Liver (tissue), 9 donors: ENCODE data around the gene STK24. TPM values are rescaled to one million over a fixed set of nuclear protein-coding genes. Genes with fewer than 3 reads are reported as not detected.

Experiments
- DNase-seq: peaks from one replicate; pipeline ENCODE4 v3.0.0-alpha.2; 2017; ENCODE audit warnings: low spot score
- H3K27ac ChIP-seq, 2 donors: one replicate each; pipeline ENCODE4 v1.7.0; 2013; ENCODE audit warnings: inconsistent platforms in 2 of 2, low read length in 2 of 2, control low read depth in 1 of 2, low read depth in 1 of 2, mild to moderate bottlenecking in 1 of 2
- H3K27me3 ChIP-seq, 4 donors: one replicate each; pipeline versions ENCODE4 v1.6.1 to v1.7.0; 2013; ENCODE audit warnings: low read length in 3 of 4, inconsistent platforms in 1 of 4, mild to moderate bottlenecking in 1 of 4, moderate library complexity in 1 of 4; ENCODE audit not compliant: control insufficient read depth in 4 of 4, insufficient read depth in 4 of 4
- H3K36me3 ChIP-seq, 4 donors: one replicate each; pipeline versions ENCODE4 v1.6.1 to v1.7.0; 2013; ENCODE audit warnings: low read length in 3 of 4, mild to moderate bottlenecking in 3 of 4, low read depth in 1 of 4, moderate library complexity in 1 of 4; ENCODE audit not compliant: control insufficient read depth in 4 of 4, insufficient read depth in 3 of 4
- H3K4me1 ChIP-seq, 4 donors: one replicate each; pipeline versions ENCODE4 v1.6.1 to v1.7.0; 2013; ENCODE audit warnings: low read length in 3 of 4, mild to moderate bottlenecking in 3 of 4, moderate library complexity in 1 of 4; ENCODE audit not compliant: control insufficient read depth in 4 of 4, insufficient read depth in 4 of 4
- H3K4me3 ChIP-seq, 3 donors: one replicate each; pipeline versions ENCODE4 v1.6.1 to v1.7.0; 2013; ENCODE audit warnings: low read length in 3 of 3, control low read depth in 1 of 3, low read depth in 1 of 3, mild to moderate bottlenecking in 1 of 3
- H3K9ac ChIP-seq, 2 donors: one replicate each; pipeline ENCODE4 v1.7.0; 2013; ENCODE audit warnings: low read length in 2 of 2, mild to moderate bottlenecking in 2 of 2, moderate library complexity in 2 of 2, control low read depth in 1 of 2, low read depth in 1 of 2
- H3K9me3 ChIP-seq, 4 donors: one replicate each; pipeline versions ENCODE4 v1.6.1 to v1.7.0; 2013; ENCODE audit warnings: low read length in 3 of 4; ENCODE audit not compliant: control insufficient read depth in 4 of 4
- EGR1 ChIP-seq, 2 donors: IDR thresholded peaks; 2 replicates each; pipeline ENCODE4 v1.6.1; 2016 to 2018; ENCODE audit warnings: antibody characterized with exemption in 2 of 2, low read depth in 2 of 2
- FOXA1 ChIP-seq: IDR thresholded peaks from 2 replicates; pipeline ENCODE4 v1.6.1; 2016; ENCODE audit warnings: antibody characterized with exemption
- FOXA2 ChIP-seq: IDR thresholded peaks from 2 replicates; pipeline ENCODE4 v1.6.1; 2016; ENCODE audit warnings: antibody characterized with exemption
- GABPA ChIP-seq, 2 donors: IDR thresholded peaks in 1 of 2; conservative IDR thresholded peaks in 1 of 2; 2 replicates each; pipeline ENCODE4 v1.6.1; 2016; ENCODE audit warnings: antibody characterized with exemption in 2 of 2, mild to moderate bottlenecking in 1 of 2, moderate library complexity in 1 of 2
- HNF4A ChIP-seq, 2 donors: conservative IDR thresholded peaks; 2 replicates each; pipeline ENCODE4 v1.6.1; 2016; ENCODE audit warnings: antibody characterized with exemption in 2 of 2, mild to moderate bottlenecking in 2 of 2
- HNF4G ChIP-seq: IDR thresholded peaks from 2 replicates; pipeline ENCODE4 v1.6.1; 2016; ENCODE audit warnings: antibody characterized with exemption
- JUND ChIP-seq, 2 donors: IDR thresholded peaks; 2 replicates each; pipeline ENCODE4 v1.6.1; 2016; ENCODE audit warnings: antibody characterized with exemption in 2 of 2
- NR2F2 ChIP-seq: IDR thresholded peaks from 2 replicates; pipeline ENCODE4 v1.6.1; 2016; ENCODE audit warnings: antibody characterized with exemption
- RAD21 ChIP-seq, 2 donors: IDR thresholded peaks; 2 replicates each; pipeline ENCODE4 v1.6.1; 2016; ENCODE audit warnings: antibody characterized with exemption in 2 of 2, mild to moderate bottlenecking in 2 of 2
- REST ChIP-seq: IDR thresholded peaks from 2 replicates; pipeline ENCODE4 v1.6.1; 2016; ENCODE audit warnings: antibody characterized with exemption, mild to moderate bottlenecking
- RXRA ChIP-seq, 2 donors: IDR thresholded peaks; 2 replicates each; pipeline ENCODE4 v1.6.1; 2017 to 2018; ENCODE audit warnings: antibody characterized with exemption in 2 of 2, mild to moderate bottlenecking in 1 of 2
- SP1 ChIP-seq: IDR thresholded peaks from 2 replicates; pipeline ENCODE4 v1.6.1; 2018; ENCODE audit warnings: antibody characterized with exemption, mild to moderate bottlenecking
- TAF1 ChIP-seq: conservative IDR thresholded peaks from 2 replicates; pipeline ENCODE4 v1.6.1; 2016; ENCODE audit warnings: antibody characterized with exemption, mild to moderate bottlenecking
- WGBS: extraction: QIAGEN DNeasy Blood & Tissue Kit; methylation state at CpG from one replicate; pipeline ENCODE4 v1.1.7; 2013; 5-methylcytosine and 5-hydroxymethylcytosine counted together
- polyA plus RNA-seq, 2 donors: library from polyadenylated mRNA; stranded (reverse) in 1 of 2; unstranded in 1 of 2; fragments of 200-250 nt in 1 of 2; fragments of >200 nt in 1 of 2; fragmentation: Nextera tagmentation in 1 of 2; extraction: Ambion mirVana in 1 of 2; gene quantifications; one replicate each; pipeline versions ENCODE4 v1.2.1 to v1.2.3, GENCODE V29; 2013 to 2015
- total RNA-seq, 2 donors: library from RNA; depleted of rRNA; stranded (reverse); fragments of >200 nt; gene quantifications; one replicate each; pipeline ENCODE4 v1.2.3, GENCODE V29; 2014
- TF ChIP-seq, protein P1 (sequence below): fragments of 150-350 bp; IDR thresholded peaks from 2 replicates; pipeline ENCODE4 v1.5.1; 2017; ENCODE audit warnings: improper control_type of control experiment, low read depth, low read length; ENCODE audit not compliant: missing input control
- TF ChIP-seq, protein P2 (sequence below): IDR thresholded peaks from 2 replicates; pipeline ENCODE4 v1.6.1; 2016; ENCODE audit warnings: antibody characterized with exemption
- TF ChIP-seq, protein P3 (sequence below): IDR thresholded peaks from 2 replicates; pipeline ENCODE4 v1.6.1; 2016; ENCODE audit warnings: antibody characterized with exemption
- donor health status: healthy.
- donor health status: healthy.
- donor health status: healthy.
- donor health status: healthy.
- donor health status: healthy.

The STK24 gene
- total and polyA plus RNA-seq, 4 donors = 6.4 to 43.3 (median 14.9) TPM

DNA sequence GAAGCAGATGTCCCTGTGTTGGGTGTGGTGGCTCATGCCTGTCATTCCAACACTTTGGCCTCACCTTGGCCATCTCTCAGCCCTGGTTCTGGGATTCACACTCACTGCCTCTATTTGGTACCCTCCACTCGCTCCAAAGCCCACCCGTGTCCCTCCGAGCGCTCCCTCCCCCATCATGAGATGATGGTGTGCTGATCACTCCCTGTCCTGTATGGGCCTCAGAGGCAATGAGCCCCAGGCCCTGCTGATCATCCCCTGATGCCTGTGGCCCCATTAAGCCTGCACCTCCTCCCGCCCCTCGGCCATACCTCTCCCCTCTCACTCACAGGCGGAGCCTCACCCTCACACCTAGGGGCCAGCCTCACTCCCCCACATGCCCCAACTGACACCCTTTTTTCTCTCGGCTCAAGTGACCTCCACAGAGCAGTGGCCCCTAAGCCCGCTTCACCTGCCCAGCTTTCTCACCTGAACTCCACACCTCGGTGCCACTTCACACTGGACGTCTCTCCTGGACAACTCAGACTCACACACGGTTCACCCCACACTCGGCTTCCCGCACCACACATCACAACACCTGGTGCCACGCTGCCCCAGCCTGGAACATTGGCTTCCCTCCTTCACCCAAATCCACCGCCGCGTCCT, 114.5 kb downstream of the STK24 start:
- no peaks in the 10 kb centered on the region for H3K27me3 ChIP-seq
- no peak for DNase-seq
- no peak overlapping the region for H3K27ac ChIP-seq
- H3K4me3 ChIP-seq = no peak overlapping the region
- no peak for TF ChIP-seq HNF4G
- TF ChIP-seq, protein P1, sequence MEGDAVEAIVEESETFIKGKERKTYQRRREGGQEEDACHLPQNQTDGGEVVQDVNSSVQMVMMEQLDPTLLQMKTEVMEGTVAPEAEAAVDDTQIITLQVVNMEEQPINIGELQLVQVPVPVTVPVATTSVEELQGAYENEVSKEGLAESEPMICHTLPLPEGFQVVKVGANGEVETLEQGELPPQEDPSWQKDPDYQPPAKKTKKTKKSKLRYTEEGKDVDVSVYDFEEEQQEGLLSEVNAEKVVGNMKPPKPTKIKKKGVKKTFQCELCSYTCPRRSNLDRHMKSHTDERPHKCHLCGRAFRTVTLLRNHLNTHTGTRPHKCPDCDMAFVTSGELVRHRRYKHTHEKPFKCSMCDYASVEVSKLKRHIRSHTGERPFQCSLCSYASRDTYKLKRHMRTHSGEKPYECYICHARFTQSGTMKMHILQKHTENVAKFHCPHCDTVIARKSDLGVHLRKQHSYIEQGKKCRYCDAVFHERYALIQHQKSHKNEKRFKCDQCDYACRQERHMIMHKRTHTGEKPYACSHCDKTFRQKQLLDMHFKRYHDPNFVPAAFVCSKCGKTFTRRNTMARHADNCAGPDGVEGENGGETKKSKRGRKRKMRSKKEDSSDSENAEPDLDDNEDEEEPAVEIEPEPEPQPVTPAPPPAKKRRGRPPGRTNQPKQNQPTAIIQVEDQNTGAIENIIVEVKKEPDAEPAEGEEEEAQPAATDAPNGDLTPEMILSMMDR = no peak
- TF ChIP-seq, protein P2, sequence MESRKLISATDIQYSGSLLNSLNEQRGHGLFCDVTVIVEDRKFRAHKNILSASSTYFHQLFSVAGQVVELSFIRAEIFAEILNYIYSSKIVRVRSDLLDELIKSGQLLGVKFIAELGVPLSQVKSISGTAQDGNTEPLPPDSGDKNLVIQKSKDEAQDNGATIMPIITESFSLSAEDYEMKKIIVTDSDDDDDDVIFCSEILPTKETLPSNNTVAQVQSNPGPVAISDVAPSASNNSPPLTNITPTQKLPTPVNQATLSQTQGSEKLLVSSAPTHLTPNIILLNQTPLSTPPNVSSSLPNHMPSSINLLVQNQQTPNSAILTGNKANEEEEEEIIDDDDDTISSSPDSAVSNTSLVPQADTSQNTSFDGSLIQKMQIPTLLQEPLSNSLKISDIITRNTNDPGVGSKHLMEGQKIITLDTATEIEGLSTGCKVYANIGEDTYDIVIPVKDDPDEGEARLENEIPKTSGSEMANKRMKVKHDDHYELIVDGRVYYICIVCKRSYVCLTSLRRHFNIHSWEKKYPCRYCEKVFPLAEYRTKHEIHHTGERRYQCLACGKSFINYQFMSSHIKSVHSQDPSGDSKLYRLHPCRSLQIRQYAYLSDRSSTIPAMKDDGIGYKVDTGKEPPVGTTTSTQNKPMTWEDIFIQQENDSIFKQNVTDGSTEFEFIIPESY = no peak
- TF ChIP-seq NR2F2 = no peak
- no peak for TF ChIP-seq SP1
- no peak for TF ChIP-seq HNF4A (conservative IDR thresholded peaks at IDR 0.05)
- no peak for TF ChIP-seq TAF1
- no peak for TF ChIP-seq EGR1 (IDR thresholded peaks at IDR 0.05; ENCODE audit: low read depth in 2 of 2)
- TF ChIP-seq, protein P3, sequence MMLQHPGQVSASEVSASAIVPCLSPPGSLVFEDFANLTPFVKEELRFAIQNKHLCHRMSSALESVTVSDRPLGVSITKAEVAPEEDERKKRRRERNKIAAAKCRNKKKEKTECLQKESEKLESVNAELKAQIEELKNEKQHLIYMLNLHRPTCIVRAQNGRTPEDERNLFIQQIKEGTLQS = no peak
- TF ChIP-seq RXRA (IDR thresholded peaks at IDR 0.05) = no peak
- no peak for TF ChIP-seq REST
- no peak for TF ChIP-seq GABPA (IDR thresholded peaks at IDR 0.05 in 1 of 2, conservative IDR thresholded peaks at IDR 0.05 in 1 of 2)
- no peak for TF ChIP-seq JUND (IDR thresholded peaks at IDR 0.05)
- no peak for TF ChIP-seq FOXA1
- no peak for TF ChIP-seq FOXA2
- TF ChIP-seq RAD21 (IDR thresholded peaks at IDR 0.05) = no peak
- WGBS = 98% methylated on average over 18 of the region's 18 CpGs
- H3K9ac ChIP-seq = no peak overlapping the region
- H3K36me3 ChIP-seq = peaks cover 10 to 51% (median 37%) of the 10 kb centered on the region in 4 donors
- peaks cover 0 to 10% (median 8%) of the 10 kb centered on the region in 4 donors for H3K4me1 ChIP-seq
- no peaks in the 10 kb centered on the region for H3K9me3 ChIP-seq
